22Rv1 (cell line): ENCODE results near the gene NDFIP2.

Source experiments
- H3K27ac ChIP-seq: fragments of 450-650 bp; 2 replicates; pipeline ENCODE4 v1.5.1; 2017
- ZFX ChIP-seq: fragments of 450-650 bp; IDR thresholded peaks from 2 replicates; pipeline ENCODE4 v1.6.1; 2017; ENCODE audit warnings: antibody characterized with exemption, borderline replicate concordance
- TF ChIP-seq, protein P1 (sequence below): fragments of 450-650 bp; IDR thresholded peaks from 2 replicates; pipeline ENCODE4 v1.5.1; 2017; ENCODE audit warnings: mild to moderate bottlenecking

NDFIP2 gene

DNA sequence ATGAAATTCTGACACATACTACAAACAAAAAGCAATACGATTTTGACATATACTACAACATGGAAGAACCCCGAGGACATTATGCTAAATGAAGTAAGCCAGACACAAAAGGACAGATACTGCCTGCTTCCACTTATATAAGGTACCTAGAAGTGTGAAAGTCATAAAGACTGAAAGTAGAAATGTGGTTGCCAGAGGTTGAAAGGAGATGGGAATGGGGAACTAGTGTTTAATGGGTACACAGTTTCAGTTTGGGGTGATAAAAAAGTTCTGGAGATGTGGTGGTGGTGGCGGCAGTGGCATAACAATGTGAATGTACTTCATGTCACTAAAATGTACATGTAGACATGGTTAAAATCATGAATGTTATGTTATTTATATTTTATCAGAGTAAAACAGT, 12.1 kb upstream of the NDFIP2 start:
- TF ChIP-seq ZFX, result no peak
- TF ChIP-seq, protein P1, sequence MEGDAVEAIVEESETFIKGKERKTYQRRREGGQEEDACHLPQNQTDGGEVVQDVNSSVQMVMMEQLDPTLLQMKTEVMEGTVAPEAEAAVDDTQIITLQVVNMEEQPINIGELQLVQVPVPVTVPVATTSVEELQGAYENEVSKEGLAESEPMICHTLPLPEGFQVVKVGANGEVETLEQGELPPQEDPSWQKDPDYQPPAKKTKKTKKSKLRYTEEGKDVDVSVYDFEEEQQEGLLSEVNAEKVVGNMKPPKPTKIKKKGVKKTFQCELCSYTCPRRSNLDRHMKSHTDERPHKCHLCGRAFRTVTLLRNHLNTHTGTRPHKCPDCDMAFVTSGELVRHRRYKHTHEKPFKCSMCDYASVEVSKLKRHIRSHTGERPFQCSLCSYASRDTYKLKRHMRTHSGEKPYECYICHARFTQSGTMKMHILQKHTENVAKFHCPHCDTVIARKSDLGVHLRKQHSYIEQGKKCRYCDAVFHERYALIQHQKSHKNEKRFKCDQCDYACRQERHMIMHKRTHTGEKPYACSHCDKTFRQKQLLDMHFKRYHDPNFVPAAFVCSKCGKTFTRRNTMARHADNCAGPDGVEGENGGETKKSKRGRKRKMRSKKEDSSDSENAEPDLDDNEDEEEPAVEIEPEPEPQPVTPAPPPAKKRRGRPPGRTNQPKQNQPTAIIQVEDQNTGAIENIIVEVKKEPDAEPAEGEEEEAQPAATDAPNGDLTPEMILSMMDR, result no peak
- H3K27ac ChIP-seq, result no peak overlapping the region

DNA sequence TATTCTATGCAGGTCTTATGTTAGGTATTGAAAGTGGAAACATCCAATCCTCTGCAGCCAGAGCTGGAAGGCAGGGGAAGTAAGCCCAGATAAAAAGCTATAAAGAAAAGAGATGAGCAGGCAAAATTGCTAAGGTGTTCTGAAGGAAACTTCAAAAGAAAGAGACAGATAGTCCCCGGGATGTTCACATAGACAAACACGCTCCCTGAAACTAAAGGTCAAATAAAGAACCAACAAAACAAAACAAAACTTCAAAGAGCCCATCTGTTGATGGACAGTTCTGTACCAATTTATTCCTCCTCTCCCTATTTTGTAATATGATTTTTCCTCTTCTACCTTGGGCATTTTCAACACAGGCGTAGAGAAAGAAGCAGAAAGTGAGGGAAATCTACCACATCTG, 11.3 kb upstream of the NDFIP2 start:
- H3K27ac ChIP-seq, result no peak overlapping the region
- no peak for TF ChIP-seq ZFX
- TF ChIP-seq, protein P1, result no peak

DNA sequence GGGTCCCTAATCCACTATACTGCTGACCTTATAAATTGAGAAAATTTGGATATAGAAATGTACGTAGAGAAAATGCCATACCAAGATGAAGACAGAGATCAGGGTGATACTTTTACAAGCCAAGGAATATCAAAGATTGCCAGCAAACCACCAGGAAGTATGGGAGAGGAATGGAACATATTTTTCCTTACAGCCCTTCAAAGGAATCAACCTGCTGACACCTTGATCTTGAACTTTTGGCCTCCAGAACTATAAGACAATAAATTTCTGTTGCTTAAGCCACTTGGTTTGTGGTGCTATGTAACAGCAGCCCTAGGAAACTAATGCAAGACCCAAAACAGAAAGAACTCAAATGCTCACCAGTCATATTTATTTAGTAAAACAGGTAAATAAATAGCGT, 10.3 kb upstream of the NDFIP2 start:
- TF ChIP-seq, protein P1, result no peak
- no peak for TF ChIP-seq ZFX
- no peak overlapping the region for H3K27ac ChIP-seq

DNA sequence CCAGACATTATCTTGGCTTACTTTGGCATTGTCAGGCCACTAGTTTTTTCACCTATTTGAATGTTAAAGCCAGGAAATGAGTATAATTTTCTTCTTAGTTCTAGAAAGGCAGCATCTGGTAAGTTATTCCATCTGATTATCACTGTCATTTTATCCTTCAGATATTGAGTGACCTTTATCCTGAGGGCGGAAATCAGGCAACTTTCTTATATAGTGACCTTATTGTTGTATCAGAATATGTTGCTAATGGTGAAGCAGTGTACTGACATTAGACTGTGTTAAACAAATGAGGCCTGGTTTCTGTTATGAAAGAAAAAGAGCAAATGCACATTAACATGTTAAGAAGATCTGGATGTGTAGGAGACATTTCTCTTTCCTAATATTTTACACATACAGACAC, 5.4 kb upstream of the NDFIP2 start:
- no peak for TF ChIP-seq ZFX
- TF ChIP-seq, protein P1, result no peak
- H3K27ac ChIP-seq, result no peak overlapping the region

GRCh38 chr13:79477968-79478367, 3.0 kb upstream of the NDFIP2 start:
- H3K27ac ChIP-seq, result no peak overlapping the region
- TF ChIP-seq, protein P1, result no peak
- no peak for TF ChIP-seq ZFX

DNA sequence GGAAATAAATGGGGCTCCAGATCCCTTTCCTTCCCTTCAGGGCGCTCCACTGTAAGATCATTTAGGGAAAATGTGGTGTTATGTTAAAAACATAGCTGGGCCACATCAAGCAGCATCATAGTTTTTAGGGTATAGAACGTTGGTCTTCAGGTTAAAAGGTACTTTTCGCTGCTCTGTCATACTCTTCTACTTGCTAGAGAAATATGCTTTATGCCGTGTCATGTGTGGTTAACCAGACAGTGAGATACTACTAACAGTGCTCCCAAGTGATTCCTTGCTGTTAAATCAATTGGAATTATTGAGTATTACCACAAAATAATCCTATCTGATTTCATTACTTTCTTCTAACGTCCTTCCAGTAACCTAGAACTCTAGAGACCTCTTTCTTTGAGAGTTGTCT, 1.1 kb upstream of the NDFIP2 start:
- H3K27ac ChIP-seq, result peak overlapping the region; percentile 93; the same call in 1 of the 2 replicates
- TF ChIP-seq, protein P1, result no peak
- no peak for TF ChIP-seq ZFX

DNA sequence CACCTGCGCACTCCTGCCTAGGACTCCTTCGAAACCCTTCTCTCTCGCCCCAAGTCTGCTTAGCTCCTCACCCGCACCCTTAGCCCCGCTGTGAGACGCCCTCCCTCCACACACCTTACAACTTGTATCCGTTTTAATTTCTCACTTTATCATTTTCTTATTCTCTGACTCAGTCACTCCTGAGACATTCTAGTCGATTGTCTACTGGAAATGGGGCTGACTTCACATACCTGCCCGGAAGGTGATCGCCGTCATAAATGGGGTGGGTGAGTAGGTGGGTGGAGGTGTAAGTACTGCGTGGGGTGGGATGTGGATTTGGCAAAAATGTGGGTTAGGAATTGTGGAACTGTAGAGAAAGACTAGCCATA, 714 bp downstream of the NDFIP2 start:
- peak overlapping the region; percentile 93 for H3K27ac ChIP-seq
- no peak for TF ChIP-seq ZFX
- TF ChIP-seq, protein P1, result no peak
